Left lung (tissue), 10 donors: ENCODE data around the gene ABTB2. TPM values are rescaled to one million over a fixed set of nuclear protein-coding genes. Genes with fewer than 3 reads are reported as not detected.

Experiments used
- ATAC-seq: fragments of 200-7000 bp; cut with Tn5 transposase; one replicate; pipeline ENCODE4 v1.9.1; 2020; ENCODE audit warnings: moderate library complexity
- DNase-seq, 4 donors: peaks; one replicate each; pipeline ENCODE4 v3.0.0-alpha.2; 2013 to 2020
- H3K27ac ChIP-seq, 2 donors: fragments of 200-600 bp; sonication (generic) in 1 of 2; one replicate each; pipeline versions ENCODE4 v1.5.0 to v1.8.0; 2020 to 2021
- H3K27me3 ChIP-seq, 2 donors: fragments of 200-600 bp; sonication (generic) in 1 of 2; one replicate each; pipeline versions ENCODE4 v1.5.0 to v1.8.0; 2020 to 2021
- H3K36me3 ChIP-seq, 2 donors: fragments of 200-600 bp; sonication (generic) in 1 of 2; one replicate each; pipeline versions ENCODE4 v1.5.0 to v1.8.0; 2020 to 2021
- H3K4me1 ChIP-seq, 2 donors: fragments of 200-600 bp; one replicate each; pipeline ENCODE4 v1.8.0; 2021
- H3K4me3 ChIP-seq, 2 donors: fragments of 200-600 bp; sonication (generic) in 1 of 2; one replicate each; pipeline versions ENCODE4 v1.5.0 to v1.8.0; 2020 to 2021; ENCODE audit warnings: mild to moderate bottlenecking in 1 of 2
- H3K9me3 ChIP-seq, 2 donors: fragments of 200-600 bp; sonication (generic) in 1 of 2; one replicate each; pipeline versions ENCODE4 v1.5.0 to v1.8.0; 2020 to 2021
- CTCF ChIP-seq, 2 donors: fragments of 200-600 bp; sonication (generic) in 1 of 2; IDR thresholded peaks; one replicate each; pipeline versions ENCODE4 v1.5.0 to v1.8.0; 2021; ENCODE audit warnings: antibody characterized with exemption in 2 of 2
- intact Hi-C, 2 donors: fragments of 100-400 bp; cut with DNase I; formaldehyde crosslinking; loops; one replicate each; pipeline versions ENCODE4 v1.11.2 to v1.14.2; 2022
- polyA plus RNA-seq, 6 donors: library from polyadenylated mRNA; unstranded; fragments of 120-200 nt; gene quantifications; one replicate each; pipeline ENCODE4 v1.2.1, GENCODE V29; 2013; ENCODE audit not compliant: insufficient read length in 6 of 6
- total RNA-seq, 2 donors: library from RNA; stranded (reverse); fragmentation: NEBNext Ultra II Directional; extraction: Animal tissue kit (Norgen Biotek cat#: 25700); gene quantifications; one replicate each; pipeline ENCODE4 v1.2.1, GENCODE V29; 2021
- donor health status: DM: no; HTN: yes; CAD: no.
- donor health status: DM: no; HTN: no; CAD: no.

The ABTB2 gene
- total and polyA plus RNA-seq, 8 donors: 2.4 to 6.9 (median 4.8) TPM

- DNase-seq (no peak), ATAC-seq (no peak)
- Histone ChIP-seq H3K4me1 (peaks cover 0 to 3% of the 10 kb centered on the region in 2 donors), H3K36me3 (no peaks in the 10 kb centered on the region), H3K27me3 (peaks cover 0 to 5% of the 10 kb centered on the region in 2 donors), H3K27ac (no peak overlapping the region), H3K9me3 (no peaks in the 10 kb centered on the region), H3K4me3 (no peak overlapping the region)
- intact Hi-C loops: no loop called here
- TF ChIP-seq CTCF (IDR thresholded peaks at IDR 0.05): no peak
These were observed 97.7 kb downstream of the ABTB2 start for GRCh38 chr11:34260072-34260575.

GRCh38 chr11:34259087-34259486 lies 98.7 kb downstream of the ABTB2 start:
- DNase-seq (no peak), ATAC-seq (no peak)
- H3K27me3 ChIP-seq: peaks cover 0 to 5% of the 10 kb centered on the region in 2 donors
- TF ChIP-seq CTCF (IDR thresholded peaks at IDR 0.05): no peak
- peaks cover 0 to 3% of the 10 kb centered on the region in 2 donors for H3K4me1 ChIP-seq
- H3K36me3 ChIP-seq: no peaks in the 10 kb centered on the region
- no peaks in the 10 kb centered on the region for H3K9me3 ChIP-seq
- intact Hi-C loops: no loop called here
- no peak overlapping the region for H3K4me3 ChIP-seq
- H3K27ac ChIP-seq: no peak overlapping the region

GRCh38 chr11:34256626-34257025 lies 101.2 kb downstream of the ABTB2 start:
- Histone ChIP-seq H3K4me3 (no peak overlapping the region), H3K4me1 (peaks cover 0 to 3% of the 10 kb centered on the region in 2 donors), H3K9me3 (no peaks in the 10 kb centered on the region), H3K27me3 (peaks cover 0 to 5% of the 10 kb centered on the region in 2 donors), H3K27ac (no peak overlapping the region), H3K36me3 (no peaks in the 10 kb centered on the region)
- DNase-seq (no peak), ATAC-seq (no peak)
- TF ChIP-seq CTCF (IDR thresholded peaks at IDR 0.05): no peak
- intact Hi-C loops: no loop called here

GRCh38 chr11:34256150-34256549 lies 101.7 kb downstream of the ABTB2 start:
- Histone ChIP-seq H3K9me3 (no peaks in the 10 kb centered on the region), H3K4me1 (peaks cover 0 to 7% of the 10 kb centered on the region in 2 donors), H3K27me3 (peaks cover 0 to 5% of the 10 kb centered on the region in 2 donors), H3K27ac (no peak overlapping the region), H3K4me3 (no peak overlapping the region), H3K36me3 (no peaks in the 10 kb centered on the region)
- DNase-seq (no peak), ATAC-seq (no peak)
- intact Hi-C loops: no loop called here
- TF ChIP-seq CTCF (IDR thresholded peaks at IDR 0.05): no peak

GRCh38 chr11:34255101-34255500 lies 102.7 kb downstream of the ABTB2 start:
- Histone ChIP-seq H3K4me1 (peaks cover 0 to 16% of the 10 kb centered on the region in 2 donors), H3K27me3 (peaks cover 0 to 5% of the 10 kb centered on the region in 2 donors), H3K36me3 (no peaks in the 10 kb centered on the region), H3K27ac (no peak overlapping the region), H3K4me3 (no peak overlapping the region), H3K9me3 (no peaks in the 10 kb centered on the region)
- DNase-seq (no peak), ATAC-seq (no peak)
- no peak for TF ChIP-seq CTCF (IDR thresholded peaks at IDR 0.05)
- intact Hi-C loops: no loop called here
